ENCODE measurements around the gene PLA2G5.

The PLA2G5 gene

DNA sequence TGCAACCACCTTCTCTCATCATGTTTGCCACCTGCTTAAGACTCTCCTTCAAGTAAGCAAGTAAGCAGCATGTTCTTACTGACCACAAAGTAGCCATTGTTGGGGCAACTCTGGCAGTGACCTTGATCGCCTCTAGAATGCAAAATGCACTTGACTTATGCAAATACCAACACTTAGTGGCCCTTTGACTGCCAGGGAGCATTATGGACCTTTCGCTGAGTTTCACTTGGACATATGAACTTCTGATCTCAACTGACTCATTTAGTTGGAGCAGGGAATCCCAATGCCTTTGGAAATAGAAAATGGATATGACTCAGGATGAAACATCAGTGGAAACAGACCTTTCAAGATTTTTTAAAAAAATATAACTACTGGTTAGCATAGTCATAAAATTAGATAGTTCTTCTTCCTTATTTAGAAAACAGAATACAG, 6.1 kb upstream of the PLA2G5 start:
- TF ChIP-seq, protein P1, sequence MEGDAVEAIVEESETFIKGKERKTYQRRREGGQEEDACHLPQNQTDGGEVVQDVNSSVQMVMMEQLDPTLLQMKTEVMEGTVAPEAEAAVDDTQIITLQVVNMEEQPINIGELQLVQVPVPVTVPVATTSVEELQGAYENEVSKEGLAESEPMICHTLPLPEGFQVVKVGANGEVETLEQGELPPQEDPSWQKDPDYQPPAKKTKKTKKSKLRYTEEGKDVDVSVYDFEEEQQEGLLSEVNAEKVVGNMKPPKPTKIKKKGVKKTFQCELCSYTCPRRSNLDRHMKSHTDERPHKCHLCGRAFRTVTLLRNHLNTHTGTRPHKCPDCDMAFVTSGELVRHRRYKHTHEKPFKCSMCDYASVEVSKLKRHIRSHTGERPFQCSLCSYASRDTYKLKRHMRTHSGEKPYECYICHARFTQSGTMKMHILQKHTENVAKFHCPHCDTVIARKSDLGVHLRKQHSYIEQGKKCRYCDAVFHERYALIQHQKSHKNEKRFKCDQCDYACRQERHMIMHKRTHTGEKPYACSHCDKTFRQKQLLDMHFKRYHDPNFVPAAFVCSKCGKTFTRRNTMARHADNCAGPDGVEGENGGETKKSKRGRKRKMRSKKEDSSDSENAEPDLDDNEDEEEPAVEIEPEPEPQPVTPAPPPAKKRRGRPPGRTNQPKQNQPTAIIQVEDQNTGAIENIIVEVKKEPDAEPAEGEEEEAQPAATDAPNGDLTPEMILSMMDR (IDR thresholded peaks at IDR 0.05; ENCODE audit: low read depth, low read length), result no peak
- in situ Hi-C loops (cut with HindIII; ENCODE audit: low sequenced_read_pairs), result no loop called here
- DNase-seq (ENCODE audit: low read depth, low spot score), result peak; percentile 80
- no peak overlapping the region for H3K4me3 ChIP-seq (ENCODE audit: low read depth, low read length)

DNA sequence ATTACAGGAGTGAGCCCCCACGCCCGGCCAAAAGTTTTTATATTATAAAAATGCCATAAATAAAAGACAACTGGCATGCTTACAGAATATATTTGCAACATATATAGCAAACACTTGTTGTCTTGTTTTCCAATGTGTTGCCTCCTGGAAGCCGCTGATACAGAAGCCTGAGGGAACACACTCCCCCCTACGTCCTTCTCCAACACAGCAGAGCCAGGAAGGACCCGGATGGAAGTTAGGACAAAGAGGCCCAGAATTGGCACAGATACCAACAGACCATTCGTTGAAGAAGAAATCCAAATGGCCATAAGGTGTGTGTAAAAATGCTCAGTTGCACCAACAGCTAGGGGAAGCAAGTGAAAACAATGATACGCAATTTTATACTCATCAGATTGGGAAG, 1.3 kb upstream of the PLA2G5 start:
- in situ Hi-C loops (cut with HindIII; ENCODE audit: low sequenced_read_pairs), result no loop called here
- H3K4me3 ChIP-seq (ENCODE audit: low read depth, low read length), result no peak overlapping the region
- no peak for DNase-seq (ENCODE audit: low read depth, low spot score)
- TF ChIP-seq, protein P1 (IDR thresholded peaks at IDR 0.05; ENCODE audit: low read depth, low read length), result no peak

DNA sequence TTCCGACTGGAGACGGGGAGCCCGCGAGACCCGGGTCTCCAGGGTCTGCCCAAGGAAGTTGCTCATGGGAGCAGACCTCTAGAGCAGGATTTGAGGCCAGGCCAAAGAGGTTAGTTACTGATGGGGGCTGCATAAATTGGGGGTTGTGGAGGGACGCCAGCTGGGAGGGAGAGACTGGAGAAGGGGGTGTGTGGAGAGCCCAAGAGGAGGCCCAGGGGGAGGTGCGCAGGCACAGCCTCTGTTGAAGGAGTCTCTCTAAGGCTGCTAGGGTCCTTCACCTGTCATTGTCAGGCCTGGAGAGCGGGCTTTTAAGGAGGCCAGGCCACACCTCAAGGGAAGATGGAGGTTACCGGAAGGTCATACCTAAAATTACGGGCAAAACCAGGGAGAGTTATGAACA, 363 bp downstream of the PLA2G5 start:
- DNase-seq (ENCODE audit: low read depth, low spot score), result no peak
- H3K4me3 ChIP-seq (ENCODE audit: low read depth, low read length), result no peak overlapping the region
- TF ChIP-seq, protein P1 (IDR thresholded peaks at IDR 0.05; ENCODE audit: low read depth, low read length), result no peak
- in situ Hi-C loops (cut with HindIII; ENCODE audit: low sequenced_read_pairs), result no loop called here

DNA sequence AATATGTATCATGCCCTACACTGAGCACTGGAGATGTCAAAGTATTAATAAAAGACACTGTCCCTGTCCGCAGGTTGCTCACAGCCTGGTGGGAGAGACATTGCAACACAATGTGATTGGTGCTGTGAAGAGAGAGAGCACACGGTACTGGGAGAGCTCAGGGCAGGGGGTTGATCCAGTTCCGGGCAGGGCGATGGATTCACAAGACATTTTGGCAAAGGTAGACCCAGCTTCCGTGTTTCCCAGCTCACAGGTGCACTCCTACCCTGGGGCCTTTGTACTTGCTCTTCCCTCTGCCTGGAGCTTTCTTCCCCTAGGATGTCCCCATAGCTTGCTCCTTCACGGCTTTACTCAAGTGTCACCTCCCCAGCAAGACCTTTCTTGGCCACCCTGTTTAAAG, 1.4 kb downstream of the PLA2G5 start:
- in situ Hi-C loops (cut with HindIII; ENCODE audit: low sequenced_read_pairs), result no loop called here
- H3K4me3 ChIP-seq (ENCODE audit: low read depth, low read length), result no peak overlapping the region
- TF ChIP-seq, protein P1 (IDR thresholded peaks at IDR 0.05; ENCODE audit: low read depth, low read length), result no peak
- DNase-seq (ENCODE audit: low read depth, low spot score), result no peak

DNA sequence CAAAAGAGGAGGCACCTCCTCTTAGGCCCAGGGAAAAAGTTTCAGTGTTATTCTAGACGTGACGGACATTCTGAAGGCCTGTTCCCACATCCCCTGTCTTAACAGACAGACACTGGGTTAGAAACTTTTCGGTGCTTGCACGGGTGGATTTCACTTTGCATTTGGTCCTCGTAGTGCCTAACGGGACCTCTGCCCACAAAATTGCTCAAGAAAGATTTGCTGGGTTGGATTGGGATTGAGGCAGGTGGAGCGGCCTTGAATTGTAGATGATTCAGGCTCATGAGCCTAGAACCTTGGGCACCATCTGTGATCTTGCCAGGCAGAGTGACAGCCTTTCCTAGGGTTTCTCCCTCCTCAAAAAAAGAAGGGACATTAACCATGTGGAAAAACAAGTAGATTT, 2.8 kb downstream of the PLA2G5 start:
- H3K4me3 ChIP-seq (ENCODE audit: low read depth, low read length), result no peak overlapping the region
- in situ Hi-C loops (cut with HindIII; ENCODE audit: low sequenced_read_pairs), result no loop called here
- TF ChIP-seq, protein P1 (IDR thresholded peaks at IDR 0.05; ENCODE audit: low read depth, low read length), result no peak
- no peak for DNase-seq (ENCODE audit: low read depth, low spot score)

DNA sequence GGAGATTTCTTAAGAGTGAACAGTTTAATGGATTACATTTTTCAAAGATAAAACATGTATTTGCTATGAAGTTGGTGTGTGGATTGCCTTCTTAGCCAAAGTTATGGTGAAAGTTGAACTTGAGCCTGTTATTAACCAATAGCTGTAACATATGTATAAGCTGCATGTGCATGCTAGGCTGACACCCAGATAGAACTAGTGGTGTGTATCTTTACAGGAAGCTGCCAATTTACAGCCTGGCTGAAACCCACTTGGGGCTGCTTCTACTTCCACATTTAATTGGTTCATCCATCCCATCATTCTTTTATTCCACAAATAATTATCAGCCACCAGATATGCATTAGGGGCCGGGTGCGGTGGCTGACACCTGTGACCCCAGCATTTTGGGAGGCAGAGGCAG, 3.3 kb downstream of the PLA2G5 start:
- no peak overlapping the region for H3K4me3 ChIP-seq (ENCODE audit: low read depth, low read length)
- TF ChIP-seq, protein P1 (IDR thresholded peaks at IDR 0.05; ENCODE audit: low read depth, low read length), result no peak
- in situ Hi-C loops (cut with HindIII; ENCODE audit: low sequenced_read_pairs), result no loop called here
- no peak for DNase-seq (ENCODE audit: low read depth, low spot score)
